ENCODE measurements around the gene SH3RF1.

GRCh38 chr4:169274033-169274432, 3.3 kb upstream of the SH3RF1 start:
- TF ChIP-seq POLR2A (IDR thresholded peaks at IDR 0.05) (no peak), CTCF (IDR thresholded peaks at IDR 0.05) (no peak)

Data from uterus (tissue), 2 donors.